Measurements from ENCODE around the gene TWF2.

Gene TWF2

DNA sequence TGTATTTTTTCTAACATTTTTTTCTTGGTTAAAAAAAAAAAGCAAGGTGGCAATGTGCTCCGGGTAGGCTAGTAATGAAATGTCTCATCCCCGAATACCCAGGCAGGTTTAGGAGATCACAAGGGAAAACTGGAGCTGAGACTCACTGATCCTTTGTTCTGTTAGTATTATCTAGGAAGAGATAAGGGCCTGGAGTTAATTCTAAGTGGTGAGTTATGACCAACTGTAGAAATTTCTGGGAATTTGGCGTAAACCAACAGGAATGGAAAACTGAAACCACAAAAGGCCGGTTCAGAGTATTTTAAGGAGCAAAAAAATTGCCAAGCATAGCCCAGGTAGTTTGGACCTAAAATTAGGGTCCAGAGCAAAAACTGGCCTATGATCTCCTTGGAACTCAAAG is 19.0 kb upstream of the TWF2 start:
- no peak for DNase-seq (ENCODE audit: low read depth)
- in situ Hi-C loops (cut with HindIII; ENCODE audit: low sequenced_read_pairs) = no loop called here
- no peak overlapping the region for H3K4me3 ChIP-seq (ENCODE audit: low read depth, low read length)
- no peak for TF ChIP-seq CTCF (IDR thresholded peaks at IDR 0.05; ENCODE audit: low read depth, low read length, missing control alignments)

DNA sequence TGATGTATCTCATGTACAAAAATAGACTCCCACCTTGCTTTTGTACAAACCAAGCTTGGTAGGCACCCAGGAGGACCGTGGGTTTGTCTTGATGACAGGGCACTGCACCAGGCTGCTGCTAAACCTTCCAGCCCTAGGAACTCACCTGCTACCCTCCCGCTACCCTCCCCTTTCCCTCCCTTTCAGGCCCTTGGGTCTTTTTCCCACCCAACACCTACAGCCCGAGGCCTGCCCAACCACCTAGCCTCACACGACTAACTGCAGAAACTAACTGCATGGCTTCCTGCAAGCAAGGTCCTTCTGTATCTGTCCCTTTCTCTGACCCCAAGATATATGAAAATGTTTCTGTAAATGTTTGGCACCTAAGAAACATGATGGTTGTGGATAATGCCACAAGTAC is 17.7 kb upstream of the TWF2 start:
- TF ChIP-seq CTCF (IDR thresholded peaks at IDR 0.05; ENCODE audit: low read depth, low read length, missing control alignments) = no peak
- in situ Hi-C loops (cut with HindIII; ENCODE audit: low sequenced_read_pairs) = no loop called here
- no peak overlapping the region for H3K4me3 ChIP-seq (ENCODE audit: low read depth, low read length)
- DNase-seq (ENCODE audit: low read depth) = no peak

DNA sequence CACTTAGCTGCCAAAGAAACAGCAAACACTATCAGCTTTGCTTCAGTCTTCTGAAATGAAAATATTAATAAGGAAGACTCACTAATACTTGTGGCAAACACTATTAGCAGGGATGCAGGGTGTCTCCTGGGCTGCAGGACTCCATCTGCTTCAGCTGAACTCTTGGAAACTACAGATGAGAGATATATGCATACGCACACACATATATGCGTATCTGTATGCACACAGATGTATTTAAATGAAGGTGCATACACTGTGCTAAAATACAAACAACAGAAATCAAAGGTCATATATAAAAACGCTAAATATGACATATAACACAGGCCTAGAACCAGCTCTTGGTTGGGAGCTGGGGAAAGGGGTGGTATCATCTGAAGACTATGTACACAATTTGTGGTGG is 17.2 kb upstream of the TWF2 start:
- in situ Hi-C loops (cut with HindIII; ENCODE audit: low sequenced_read_pairs) = no loop called here
- no peak for TF ChIP-seq CTCF (IDR thresholded peaks at IDR 0.05; ENCODE audit: low read depth, low read length, missing control alignments)

DNA sequence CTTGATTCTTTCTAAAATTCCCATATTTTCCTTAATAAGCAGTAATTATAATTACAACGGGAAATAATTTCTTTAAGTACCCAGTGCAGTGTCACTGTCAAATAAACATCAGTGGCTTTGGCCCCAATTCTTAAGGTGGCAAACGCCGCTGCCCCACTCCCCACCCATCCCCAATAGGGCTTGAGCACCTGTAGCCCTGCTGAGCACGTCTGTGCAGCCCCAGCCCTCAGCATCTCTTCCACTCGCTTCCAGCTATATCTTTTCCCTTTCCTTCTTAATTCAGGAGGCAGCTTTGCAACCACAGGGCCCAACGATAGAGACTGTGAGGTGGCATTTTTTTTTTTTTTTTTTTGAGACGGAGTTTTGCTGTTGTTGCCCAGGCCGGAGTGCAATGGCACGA is 15.7 kb upstream of the TWF2 start:
- H3K4me3 ChIP-seq (ENCODE audit: low read depth, low read length) = no peak overlapping the region
- no peak for TF ChIP-seq CTCF (IDR thresholded peaks at IDR 0.05; ENCODE audit: low read depth, low read length, missing control alignments)
- in situ Hi-C loops (cut with HindIII; ENCODE audit: low sequenced_read_pairs) = no loop called here
- DNase-seq (ENCODE audit: low read depth) = no peak

More for the DNA sequence above, 17.2 kb upstream of the TWF2 start:
- DNase-seq (ENCODE audit: low read depth) = no peak
- no peak overlapping the region for H3K4me3 ChIP-seq (ENCODE audit: low read depth, low read length)

DNA sequence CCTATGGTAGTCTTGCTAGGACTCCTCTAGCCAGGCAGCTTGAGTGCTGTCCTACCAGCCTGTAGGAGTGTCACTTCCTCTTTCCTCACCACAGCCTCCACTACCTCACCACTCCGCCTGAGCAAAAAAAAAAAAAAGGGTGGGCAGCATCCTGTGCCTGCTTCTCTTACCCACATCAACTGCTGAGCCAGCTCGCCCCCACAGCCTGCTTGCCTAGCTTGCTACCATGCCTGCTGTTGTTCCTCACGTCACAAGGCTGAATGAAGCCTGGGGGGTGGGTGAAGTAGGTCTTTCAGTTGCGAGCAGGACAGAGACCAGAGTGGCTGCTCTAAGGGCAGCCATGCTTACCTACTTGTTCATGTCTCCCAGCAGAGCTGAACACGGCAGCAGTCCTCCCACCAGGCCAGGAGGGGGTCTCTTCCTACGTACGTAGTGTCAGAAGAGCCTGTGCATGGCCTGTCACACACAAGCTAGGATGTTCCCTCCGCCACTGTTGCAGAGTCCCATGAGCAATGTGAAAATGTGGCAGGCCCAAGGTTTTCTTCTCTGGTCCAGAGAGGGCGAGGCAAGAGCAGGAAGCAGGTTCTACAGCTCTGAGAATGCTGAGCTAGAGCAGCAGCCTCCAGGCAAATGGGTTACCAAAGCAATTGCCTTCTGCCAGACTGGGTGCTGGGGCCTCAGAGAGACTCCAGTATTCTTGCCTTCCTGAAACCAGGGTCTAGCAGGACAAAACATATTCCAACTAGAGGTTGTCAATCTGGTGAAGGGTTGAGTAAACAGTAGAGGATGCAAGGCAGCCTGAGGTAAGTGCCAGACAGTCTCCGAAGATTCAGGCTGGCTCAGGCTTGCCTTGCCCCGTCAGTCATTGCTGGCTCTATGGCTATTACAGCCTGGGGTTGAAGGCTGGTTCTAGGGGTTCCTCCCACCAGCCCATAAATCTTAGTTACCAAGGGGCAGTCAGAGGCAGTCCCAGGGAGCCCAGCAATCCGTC is 14.7 kb upstream of the TWF2 start:
- H3K4me3 ChIP-seq (ENCODE audit: low read depth, low read length) = no peak overlapping the region
- no peak for TF ChIP-seq CTCF (IDR thresholded peaks at IDR 0.05; ENCODE audit: low read depth, low read length, missing control alignments)
- in situ Hi-C loops (cut with HindIII; ENCODE audit: low sequenced_read_pairs) = no loop called here
- no peak for DNase-seq (ENCODE audit: low read depth)

GRCh38 chr3:52250122-52250521 is 11.2 kb upstream of the TWF2 start:
- no peak overlapping the region for H3K4me3 ChIP-seq (ENCODE audit: low read depth, low read length)
- in situ Hi-C loops (cut with HindIII; ENCODE audit: low sequenced_read_pairs) = no loop called here
- TF ChIP-seq CTCF (IDR thresholded peaks at IDR 0.05; ENCODE audit: low read depth, low read length, missing control alignments) = no peak
- no peak for DNase-seq (ENCODE audit: low read depth)
